Occipital lobe (tissue), 2 donors: ENCODE results near the gene INTS4. TPM values are rescaled to one million over a fixed set of nuclear protein-coding genes. Genes with fewer than 3 reads are reported as not detected.

Experiments
- small RNA-seq: library from RNA; depleted of rRNA; stranded (forward); fragments of <200 nt; gene quantifications from one replicate; pipeline ENCODE3, GENCODE V24; 2014
- total RNA-seq: library from RNA; depleted of rRNA; stranded (reverse); fragments of >200 nt; gene quantifications from one replicate; pipeline ENCODE4 v1.2.3, GENCODE V29; 2014

The INTS4 gene
- total RNA-seq, 1 donor from 2014 or later = 50.8 TPM

Small RNA genes within 50 kb of the gene (small RNA-seq; reads per million reads assigned to genes)
- not detected for gene AP002812.4

Other genes with a start within 250 kb of the INTS4 start
- gene RSF1, start 173.9 kb downstream of the INTS4 start, total RNA-seq = 101 TPM
- 8.6 TPM for gene AAMDC, start 173.5 kb downstream of the INTS4 start, total RNA-seq
- gene KCTD14, start 28.6 kb upstream of the INTS4 start, total RNA-seq = 0.78 TPM
- not detected for gene THRSP, start 69.2 kb upstream of the INTS4 start, total RNA-seq
- 68.0 TPM for gene NDUFC2, start 85.2 kb upstream of the INTS4 start, total RNA-seq
- 55.2 TPM for gene ALG8, start 145.0 kb upstream of the INTS4 start, total RNA-seq
- 6.4 TPM for gene KCTD21, start 194.0 kb upstream of the INTS4 start, total RNA-seq
- gene USP35, start 194.3 kb upstream of the INTS4 start, total RNA-seq = 10.8 TPM